Upper lobe of left lung (tissue), 4 donors: ENCODE results near the gene RPL7A.

Experiments
- EP300 ChIP-seq, 4 donors: sonication (generic); formaldehyde crosslinking; IDR thresholded peaks; one replicate each; pipeline ENCODE4 v1.5.1; 2017; ENCODE audit warnings: antibody characterized with exemption in 4 of 4, control low read depth in 2 of 4
- POLR2A ChIP-seq, 4 donors: fragments of 450-650 bp; IDR thresholded peaks; one replicate each; pipeline ENCODE4 v1.5.1; 2016 to 2017; ENCODE audit warnings: antibody characterized with exemption in 4 of 4, mild to moderate bottlenecking in 2 of 4
- POLR2AphosphoS5 ChIP-seq, 2 donors: sonication (generic); formaldehyde crosslinking; IDR thresholded peaks; one replicate each; pipeline ENCODE4 v1.5.1; 2017; ENCODE audit warnings: antibody characterized with exemption in 2 of 2
- TF ChIP-seq, protein P1 (sequence below), 6 experiments: fragments of 450-650 bp in 4 of 6; fragments of 200-600 bp in 2 of 6; sonication (generic) in 2 of 6; IDR thresholded peaks; one replicate each; pipeline ENCODE4 v1.5.1; 2016 to 2019; ENCODE audit warnings: antibody characterized with exemption in 6 of 6

DNA sequence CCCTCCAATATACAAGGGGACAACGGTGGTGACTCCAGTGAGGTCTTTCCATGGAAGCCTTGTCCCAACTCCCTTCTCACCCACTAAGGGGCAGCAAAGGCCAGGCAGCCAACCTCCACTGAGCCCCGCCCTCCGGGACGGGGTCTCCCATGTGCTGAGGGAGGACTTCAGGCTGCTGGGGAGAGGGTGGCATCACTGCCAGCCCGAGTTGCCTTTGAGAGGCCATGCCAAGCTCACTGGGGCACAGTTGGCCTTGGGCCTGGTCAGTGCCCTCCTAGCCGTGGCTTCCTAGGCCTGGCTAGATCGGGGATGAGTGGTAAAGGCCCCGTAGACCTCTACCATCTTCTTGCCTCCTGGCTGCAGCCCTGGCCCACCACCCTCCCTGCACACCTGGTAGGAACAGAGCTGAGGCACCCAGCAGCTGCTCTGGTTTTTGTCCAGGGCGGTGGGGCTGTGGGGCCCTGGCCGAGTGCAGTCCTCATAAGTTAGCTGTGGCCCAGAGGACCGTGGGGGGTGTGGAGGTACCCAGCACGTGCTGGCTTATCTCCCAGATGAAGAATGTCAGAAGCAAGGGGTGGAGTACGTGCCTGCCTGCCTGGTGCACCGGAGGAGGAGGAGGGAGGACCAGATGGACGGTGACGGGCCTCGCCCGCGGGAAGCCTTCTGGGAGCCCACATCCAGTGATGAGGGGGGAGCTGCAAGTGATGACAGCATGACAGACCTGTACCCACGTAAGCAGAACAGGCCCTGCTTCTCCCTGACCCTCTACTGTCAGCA is 11.6 kb downstream of the RPL7A start:
- TF ChIP-seq POLR2A (IDR thresholded peaks at IDR 0.05) = no peak
- TF ChIP-seq, protein P1, sequence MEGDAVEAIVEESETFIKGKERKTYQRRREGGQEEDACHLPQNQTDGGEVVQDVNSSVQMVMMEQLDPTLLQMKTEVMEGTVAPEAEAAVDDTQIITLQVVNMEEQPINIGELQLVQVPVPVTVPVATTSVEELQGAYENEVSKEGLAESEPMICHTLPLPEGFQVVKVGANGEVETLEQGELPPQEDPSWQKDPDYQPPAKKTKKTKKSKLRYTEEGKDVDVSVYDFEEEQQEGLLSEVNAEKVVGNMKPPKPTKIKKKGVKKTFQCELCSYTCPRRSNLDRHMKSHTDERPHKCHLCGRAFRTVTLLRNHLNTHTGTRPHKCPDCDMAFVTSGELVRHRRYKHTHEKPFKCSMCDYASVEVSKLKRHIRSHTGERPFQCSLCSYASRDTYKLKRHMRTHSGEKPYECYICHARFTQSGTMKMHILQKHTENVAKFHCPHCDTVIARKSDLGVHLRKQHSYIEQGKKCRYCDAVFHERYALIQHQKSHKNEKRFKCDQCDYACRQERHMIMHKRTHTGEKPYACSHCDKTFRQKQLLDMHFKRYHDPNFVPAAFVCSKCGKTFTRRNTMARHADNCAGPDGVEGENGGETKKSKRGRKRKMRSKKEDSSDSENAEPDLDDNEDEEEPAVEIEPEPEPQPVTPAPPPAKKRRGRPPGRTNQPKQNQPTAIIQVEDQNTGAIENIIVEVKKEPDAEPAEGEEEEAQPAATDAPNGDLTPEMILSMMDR (IDR thresholded peaks at IDR 0.05) = peak in 1 of 6 experiments; percentile 24
- TF ChIP-seq EP300 (IDR thresholded peaks at IDR 0.05) = no peak
- TF ChIP-seq POLR2AphosphoS5 (IDR thresholded peaks at IDR 0.05) = no peak
